GM21515 (cell line): Measurements from ENCODE around the gene RMRP.
"Not testable (repeated sequence)": the region's sequence is repeated elsewhere in the genome, so short reads cannot be mapped to it uniquely, and the experiment has no call there.

Experiments used
- ATAC-seq: cut with Tn5 transposase; IDR thresholded peaks from one replicate; pipeline ENCODE4 v1.9.1; 2021; ENCODE audit not compliant: unreplicated experiment

RMRP gene

DNA sequence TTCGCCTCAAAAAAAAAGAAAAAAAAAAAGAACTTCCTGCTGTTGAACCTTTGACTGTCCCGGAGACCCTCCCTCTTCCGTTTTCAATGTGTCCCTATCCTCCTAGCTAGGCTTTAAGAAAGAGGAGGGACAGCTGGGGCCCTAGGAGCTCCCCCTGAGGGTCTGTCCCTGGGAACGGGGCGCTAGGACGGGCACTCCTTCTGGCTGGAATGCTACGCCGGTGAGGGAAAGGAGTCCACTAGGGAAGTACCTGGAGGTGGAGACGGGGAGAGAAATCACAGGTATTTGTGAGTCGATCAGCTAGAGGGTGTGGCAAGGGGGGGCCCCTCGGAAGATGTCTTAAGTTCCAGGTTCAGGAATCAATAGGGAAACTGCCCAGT lies 11.7 kb downstream of the RMRP start:
- ATAC-seq = peak; percentile 7

DNA sequence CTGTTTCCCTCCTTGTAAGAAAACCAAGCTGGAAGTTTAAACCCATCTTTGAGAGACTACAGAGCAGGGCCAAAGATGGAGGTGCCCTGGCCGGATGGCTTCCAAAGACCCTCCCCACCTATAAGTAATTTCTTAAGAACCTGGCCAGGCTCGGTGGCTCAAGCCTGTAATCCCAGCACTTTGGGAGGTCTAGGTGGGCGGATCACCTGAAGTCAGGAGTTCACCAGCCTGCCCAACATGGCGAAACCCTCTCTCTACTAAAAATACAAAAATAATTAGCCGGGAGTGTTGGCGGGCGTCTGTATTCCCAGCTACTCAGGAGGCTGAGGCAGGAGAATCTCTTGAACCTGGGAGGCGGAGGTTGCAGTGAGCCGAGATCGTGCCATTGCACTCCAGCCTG lies 12.1 kb downstream of the RMRP start:
- not testable (repeated sequence) for ATAC-seq

DNA sequence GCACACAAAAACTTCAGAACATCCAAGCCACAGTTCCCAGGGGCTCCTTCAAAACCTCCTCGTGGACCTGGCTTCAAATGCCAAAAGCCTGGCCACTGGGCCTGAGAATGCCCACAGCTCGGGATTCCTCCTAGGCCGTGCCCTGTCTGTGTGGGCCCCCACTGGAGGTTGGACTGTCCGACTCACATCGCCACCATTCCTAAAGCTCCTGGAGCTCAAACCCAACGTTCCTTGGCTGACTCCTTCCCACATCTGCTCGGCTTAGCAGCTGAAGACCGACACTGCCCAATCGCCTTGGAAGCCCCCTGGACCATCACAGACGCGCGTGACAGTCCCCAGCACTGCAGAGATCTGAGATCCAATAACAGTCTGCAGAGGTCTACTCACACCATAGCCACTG lies 14.8 kb downstream of the RMRP start:
- ATAC-seq = no peak

DNA sequence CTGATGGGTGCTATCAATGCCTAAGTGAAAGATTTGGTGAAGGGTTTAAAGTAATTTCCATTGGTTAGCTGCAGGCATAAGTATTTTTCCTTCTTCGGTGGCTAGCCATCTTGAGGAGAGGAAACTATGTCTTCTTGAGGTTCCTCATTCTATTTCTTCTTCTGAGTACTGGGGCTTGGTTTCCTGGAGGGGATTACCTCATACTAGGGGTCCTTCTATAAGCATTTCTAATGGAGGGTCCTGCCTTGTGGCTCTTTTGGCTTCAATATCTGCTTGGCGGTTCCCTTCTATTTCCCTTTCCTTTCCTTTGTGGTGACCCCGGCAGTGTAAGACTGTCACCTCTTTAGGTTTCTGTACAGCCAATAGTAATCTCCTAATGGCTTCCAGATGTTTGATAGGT lies 16.3 kb downstream of the RMRP start:
- ATAC-seq = not testable (repeated sequence)

DNA sequence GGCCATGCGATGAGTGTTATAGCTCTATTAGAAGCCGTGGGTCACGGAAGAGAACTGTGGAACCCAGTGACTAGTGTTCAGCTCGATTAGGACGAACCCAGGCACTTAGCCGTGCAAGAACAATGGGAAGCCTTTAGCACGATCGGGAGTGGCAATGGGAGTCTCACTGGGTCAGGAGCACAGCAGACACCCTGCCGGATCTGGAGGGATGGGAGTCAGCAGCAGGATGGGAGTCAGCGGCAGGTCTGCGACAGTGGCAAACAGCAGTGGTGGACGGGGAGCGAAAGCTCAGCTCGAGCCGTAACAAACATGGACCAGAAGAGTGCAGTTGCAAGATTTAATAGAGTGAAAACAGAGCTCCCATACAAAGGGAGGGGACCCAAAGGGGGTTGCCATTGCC lies 17.4 kb downstream of the RMRP start:
- ATAC-seq = not testable (repeated sequence)

DNA sequence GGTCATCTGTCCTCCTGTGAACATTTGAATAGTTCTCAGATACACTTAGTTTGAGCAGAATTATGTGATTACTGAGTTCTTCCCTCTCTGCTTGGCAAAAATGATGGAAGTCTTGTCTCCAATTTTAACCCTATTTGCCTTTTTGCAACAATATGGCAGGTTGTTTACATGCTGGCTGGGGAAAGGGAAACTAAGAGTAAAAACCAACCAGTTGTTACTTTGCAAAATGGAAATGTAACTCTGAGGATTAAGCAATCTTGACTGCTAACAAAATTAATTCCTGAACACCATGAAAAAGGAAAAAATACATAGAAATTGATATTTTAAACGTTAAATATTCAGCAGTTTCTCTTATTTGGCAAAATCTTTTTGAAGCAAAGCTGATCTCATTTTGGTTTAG lies 18.2 kb downstream of the RMRP start:
- ATAC-seq = no peak

DNA sequence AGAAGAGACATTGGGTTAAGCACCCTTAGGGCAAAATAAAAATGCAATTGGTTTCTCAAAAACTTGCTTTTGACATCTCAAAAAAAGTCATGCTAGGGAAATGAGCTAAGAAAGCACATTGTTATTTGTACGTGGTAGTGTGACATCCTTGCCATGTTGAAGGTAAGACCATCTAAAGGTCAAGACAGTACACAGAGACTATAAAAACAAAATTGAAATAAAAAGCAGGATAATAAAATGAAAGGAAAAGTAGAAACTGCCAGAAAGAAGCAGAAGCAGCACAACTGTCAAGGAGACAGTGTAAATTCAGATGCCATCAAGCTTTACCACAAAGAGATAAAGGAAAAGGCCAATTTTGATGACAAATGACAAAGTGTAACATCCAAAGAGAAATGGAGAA lies 18.6 kb downstream of the RMRP start:
- not testable (repeated sequence) for ATAC-seq

DNA sequence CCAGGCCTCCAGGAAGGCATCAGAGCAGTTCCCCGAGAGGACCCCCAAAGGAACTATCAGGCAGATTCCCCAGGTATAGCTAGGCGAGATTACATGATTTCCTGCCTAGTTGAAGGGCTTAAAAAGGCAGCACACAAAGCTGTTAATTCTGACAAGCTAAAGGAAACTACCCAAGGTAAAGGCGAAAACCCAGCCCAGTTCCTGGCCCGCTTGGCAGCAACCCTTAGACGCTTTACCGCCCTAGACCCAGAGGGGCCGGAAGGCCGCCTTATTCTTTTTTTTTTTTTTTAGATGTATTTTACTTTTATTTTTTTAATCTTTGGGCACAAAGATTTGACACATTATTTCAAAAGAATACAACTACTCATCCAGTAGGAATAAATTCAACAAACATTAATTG lies 19.1 kb downstream of the RMRP start:
- ATAC-seq = not testable (repeated sequence)

DNA sequence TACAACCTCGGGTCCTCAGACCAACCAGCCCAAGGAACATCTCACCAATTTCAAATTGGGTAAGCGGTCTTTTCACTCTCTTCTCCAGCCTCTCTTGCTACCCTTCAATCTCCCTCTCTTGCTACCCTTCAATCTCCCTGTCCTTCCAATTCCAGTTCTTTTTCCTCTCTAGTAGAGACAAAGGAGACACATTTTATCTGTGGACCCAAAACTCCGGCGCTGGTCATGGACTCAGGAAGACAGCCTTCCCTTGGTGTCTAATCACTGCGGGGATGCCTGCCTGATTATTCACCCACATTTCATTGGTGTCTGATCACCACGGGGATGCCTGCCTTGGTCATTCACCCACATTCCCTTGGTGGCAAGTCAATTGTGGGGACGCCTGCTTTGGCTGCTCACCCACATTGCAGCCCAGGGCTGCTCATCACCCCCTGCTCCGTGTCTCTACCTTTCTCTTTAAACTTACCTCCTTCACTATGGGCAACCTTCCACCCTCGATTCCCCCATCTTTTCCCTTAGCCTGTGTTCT lies 20.3 kb downstream of the RMRP start:
- not testable (repeated sequence) for ATAC-seq

DNA sequence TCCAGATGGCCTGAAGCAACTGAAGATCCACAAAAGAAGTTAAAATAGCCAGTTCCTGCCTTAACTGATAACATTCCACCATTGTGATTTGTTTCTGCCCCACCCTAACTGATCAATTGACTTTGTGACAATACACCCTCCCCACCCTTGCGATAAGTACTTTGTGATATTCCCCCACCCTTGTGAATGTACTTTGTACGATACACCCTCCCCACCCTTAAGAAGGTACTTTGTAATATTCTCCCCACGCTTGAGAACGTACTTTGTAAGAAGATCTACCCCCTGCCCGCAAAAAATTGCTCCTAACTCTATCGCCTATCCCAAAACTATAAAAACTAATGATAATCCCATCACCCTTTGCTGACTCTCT lies 21.0 kb downstream of the RMRP start:
- ATAC-seq = not testable (repeated sequence)

DNA sequence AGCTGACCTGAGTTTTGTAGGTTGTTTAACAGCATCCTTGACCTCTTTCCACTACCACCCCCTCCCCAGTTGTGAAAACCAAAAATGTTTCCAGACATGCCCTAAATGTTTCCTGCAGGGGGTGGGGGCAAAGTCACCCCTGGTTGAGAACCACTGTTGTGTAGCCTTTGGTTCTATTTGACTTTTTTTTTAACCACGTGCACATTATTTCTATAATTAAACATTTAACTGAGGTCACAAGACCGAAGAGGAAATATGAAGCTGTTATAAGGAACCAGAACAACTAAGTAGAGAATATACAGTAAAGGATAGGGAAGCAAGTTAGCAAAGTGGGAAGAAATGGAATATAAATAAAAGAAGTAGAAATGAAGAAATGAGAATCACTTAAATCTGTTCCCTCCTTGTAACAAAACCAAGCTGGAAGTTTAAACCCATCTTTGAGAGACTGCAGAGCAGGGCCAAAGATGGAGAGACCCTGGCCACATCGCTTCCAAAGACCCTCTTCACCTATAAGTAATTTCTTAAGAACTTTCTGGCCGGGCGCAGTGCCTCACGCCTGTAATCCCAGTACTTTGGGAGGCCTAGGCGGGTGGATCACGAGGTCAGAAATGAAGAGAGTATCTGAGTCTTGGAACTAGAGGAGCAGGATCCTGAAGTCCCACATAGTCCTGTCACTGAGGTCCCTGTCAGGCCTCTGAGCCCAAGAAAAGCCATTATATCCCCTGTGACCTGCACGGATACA lies 21.5 kb downstream of the RMRP start:
- ATAC-seq = no peak

DNA sequence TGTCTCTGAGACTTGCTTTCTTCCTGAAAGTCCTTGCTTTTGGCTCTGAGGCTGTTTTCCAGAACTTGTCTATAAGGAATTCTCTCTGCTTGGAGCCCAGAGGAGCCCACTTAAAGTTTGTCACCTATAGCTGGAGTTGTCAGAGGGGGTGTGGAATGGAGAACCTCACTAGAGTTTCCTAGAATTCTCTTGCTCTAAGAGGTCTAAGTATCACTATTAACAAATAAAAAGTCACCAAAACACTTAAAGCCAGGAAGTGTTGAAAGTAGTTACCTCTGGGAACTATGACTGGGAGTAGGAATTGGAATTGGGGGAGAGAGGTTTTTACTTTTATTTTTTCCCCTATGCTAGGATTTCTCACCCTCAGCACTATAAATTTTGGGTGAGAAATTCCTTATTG lies 22.1 kb downstream of the RMRP start:
- no peak for ATAC-seq

DNA sequence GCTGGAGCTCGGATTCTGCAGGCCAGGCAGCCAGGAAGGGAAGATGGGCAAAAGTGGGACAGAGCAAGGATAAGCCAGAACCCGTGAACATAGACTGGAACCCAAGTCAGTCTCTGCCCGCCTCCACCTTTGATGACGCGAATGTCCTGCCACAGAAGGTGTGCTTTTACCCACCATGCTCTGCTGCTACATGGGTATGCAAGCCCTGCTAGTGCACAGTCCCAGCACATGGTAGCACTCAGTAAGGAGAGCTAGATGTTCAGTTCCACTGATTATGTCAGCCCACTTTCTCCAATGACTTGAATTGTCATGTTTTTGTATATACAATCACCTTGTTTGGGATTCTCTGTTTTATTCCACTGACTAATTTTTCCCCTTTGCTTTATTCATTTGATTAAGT lies 28.2 kb downstream of the RMRP start:
- no peak for ATAC-seq

DNA sequence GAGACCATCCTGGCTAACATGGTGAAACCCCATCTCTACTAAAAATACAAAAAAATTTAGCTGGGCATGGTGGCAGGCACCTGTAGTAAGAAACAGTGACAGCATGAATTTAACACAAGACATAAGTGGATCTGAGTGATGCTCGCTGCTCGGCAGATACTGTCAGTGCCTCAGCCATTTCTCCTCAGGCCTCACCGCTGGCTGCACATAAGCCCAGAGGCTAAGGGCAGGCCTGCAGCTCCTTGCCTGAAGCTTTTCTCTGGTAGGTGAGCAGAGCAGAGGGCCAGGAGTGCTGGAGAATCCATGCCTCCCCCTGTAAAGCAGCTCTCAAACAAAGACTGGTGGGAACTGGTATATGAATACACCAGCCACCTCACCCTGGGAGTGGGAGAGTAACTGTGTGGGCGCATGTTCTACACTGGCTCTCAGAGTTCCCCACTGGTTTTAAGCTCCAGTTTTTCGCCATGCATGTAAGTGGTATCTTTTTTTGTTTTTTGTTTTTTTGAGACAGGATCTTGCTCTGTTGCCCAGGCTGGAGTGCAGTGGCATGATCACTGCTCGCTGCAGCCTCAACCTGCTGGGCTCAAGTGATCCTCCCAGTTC lies 29.3 kb downstream of the RMRP start:
- no peak for ATAC-seq

DNA sequence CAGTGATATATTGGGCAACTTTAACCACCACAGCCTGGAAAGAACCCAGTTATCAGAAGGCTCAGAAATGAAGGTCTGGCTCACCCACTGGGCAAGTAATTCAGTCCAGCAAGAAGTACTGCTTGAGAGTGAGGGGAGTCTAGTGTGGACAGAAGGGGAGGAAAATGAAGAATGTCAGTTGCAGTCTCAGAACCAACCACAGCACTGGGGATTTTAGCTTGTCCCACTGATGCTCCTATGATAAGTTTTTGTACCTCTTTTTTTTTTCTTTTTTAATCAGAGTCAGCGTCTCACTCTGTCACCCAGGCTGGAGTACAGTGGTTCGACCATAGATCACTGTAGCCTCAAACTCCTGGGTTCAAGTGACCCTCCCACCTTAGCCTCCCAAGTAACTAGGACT lies 30.2 kb downstream of the RMRP start:
- ATAC-seq = no peak

DNA sequence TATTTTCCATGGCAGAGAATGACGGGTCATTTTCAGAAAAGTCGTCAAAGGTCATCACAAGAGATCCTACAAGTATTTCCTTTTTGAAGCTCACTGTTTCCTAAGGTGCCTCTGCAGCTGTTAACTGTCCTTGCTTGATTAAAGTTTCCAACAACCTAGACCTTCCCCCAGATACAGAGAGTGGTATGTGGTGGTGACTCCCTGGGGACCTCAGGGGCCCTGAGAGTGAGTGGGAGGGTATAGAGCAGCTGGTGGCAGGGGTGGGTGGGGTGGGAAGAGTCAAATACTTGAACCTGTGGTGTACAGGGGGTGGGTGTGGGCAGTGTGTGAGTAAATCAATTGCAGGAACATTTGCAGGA lies 38.0 kb downstream of the RMRP start:
- ATAC-seq = no peak

DNA sequence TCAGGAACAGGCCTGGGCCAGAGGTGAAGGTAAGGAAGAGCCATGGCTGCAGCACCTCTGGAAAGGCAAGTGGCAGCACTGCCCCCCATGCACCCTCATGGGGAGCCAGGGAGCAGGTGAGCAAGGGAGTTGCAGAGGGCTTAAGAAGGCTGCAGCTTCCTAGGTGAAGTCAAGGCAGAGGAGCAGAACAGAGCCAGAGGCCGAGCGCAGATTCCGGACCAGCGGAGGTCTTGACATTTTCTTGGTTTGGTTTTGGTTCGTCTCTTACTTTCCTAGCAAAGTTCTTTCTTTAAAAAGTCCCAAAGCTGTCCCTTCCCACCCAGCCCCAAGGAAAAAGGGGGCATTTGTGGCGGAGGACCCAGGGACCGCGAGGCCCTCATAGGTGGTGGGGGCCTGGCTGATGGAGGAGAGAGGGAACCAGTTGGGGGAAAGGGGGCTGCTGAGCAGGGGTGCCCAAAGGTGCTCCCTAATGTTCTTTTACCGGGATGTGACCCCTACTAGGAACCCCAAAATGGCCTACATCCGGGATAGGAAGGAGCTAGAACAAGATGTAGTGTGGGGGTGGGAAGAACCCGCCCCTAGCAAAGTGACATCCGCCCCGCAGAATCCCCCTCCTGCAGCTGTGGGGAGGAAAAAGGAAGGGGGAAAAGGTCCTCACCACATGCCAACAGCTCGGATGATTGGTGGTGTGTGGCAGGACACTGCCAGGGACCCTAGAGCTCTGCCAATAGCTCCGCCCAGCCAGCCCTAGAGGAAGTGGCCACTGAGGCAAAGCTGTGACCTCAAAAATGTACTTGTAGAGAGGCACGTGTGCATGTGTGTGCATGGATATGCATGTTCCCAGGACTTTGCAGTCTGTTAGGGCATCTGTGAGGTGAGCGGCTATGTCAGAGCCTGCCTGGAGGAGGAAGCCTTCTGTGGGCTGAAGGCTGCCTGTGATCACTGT lies 38.7 kb downstream of the RMRP start:
- no peak for ATAC-seq

DNA sequence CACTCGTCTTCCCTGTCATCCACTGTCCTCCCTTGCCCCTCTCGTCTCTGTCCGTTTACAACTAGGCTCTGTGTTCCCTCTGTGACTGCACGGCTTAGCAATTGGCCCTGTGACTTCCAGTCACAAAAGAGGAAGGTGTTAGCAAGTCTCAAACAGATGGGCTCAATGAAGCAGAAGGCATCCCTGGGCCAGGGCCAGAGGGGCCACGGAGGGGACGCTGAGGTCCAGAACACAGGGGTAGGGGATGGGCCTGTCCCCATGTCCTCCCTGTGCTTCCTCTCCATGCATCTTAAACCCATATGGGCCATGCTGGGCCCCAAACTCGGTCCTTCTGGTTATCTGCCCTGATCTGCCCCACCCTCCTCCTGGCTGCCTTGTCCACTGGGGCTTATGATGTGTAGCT lies 39.5 kb downstream of the RMRP start, which contains the start of gene CD72:
CD72 (minus strand) TSS at position 89 of the 403 bp plus-strand sequence. CDS start 110 bp downstream, outside the sequence.
- ATAC-seq = no peak

DNA sequence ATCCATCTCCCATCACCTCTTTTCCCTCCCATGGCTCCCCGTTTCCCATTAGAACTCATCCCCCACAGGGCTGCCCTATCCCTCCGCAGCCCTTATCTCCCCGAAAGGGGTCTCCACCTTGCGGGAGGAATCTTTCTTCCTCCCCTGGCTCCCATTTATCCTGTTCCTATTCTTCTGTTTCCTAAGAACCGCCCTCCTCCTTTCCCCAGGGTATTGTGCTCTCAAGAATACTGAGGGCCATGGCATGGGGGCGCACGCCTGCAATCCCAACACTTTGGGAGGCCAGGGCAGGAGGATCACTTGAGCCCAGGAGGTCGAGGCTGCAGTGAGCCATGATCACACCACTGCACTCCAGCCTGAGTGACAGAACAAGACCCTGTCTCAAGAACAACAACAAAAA lies 40.3 kb downstream of the RMRP start:
- ATAC-seq = no peak

DNA sequence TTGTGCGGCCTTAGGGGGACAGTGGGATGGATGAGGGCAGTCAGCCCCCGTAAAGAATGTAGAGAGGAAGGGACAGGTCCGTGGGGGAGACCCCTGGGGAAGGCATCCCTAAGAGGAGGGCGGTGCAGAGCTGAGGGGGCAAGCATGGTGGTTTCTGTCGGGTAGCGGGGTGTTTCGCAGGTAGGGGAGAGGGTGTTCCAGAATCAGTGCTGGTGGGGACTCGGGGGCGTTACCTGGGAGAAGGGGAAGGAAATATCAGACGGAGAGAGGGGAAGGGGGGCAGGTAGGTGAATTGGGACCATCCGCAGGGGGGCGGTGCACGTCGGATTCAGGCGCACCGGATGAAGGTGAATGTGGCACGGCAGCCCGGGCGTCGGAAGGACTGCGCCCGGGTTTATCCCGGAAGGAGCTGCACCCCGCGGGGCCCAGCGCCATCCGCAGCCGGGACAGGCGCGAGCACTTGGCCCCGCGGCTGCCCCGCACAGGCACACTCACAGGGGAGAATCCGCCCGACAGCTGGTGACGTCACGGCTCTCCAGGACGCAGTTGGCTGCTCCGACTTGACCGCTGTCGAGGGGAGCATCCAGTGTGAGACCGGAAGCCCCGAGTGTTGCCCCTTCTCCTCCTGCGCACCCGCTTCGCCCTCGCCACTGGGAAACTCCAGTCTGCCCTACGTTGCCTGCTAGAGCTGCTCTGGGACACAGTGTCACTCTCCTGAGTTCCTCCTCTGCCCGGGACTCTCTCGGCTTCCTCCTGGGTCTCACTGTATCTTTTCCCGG lies 40.9 kb downstream of the RMRP start:
- no peak for ATAC-seq
